ENCODE data around the gene ULK2. TPM values are rescaled to one million over a fixed set of nuclear protein-coding genes. Genes with fewer than 3 reads are reported as not detected.
A peak's percentile ranks its signal among the peaks of the same experiment; 100 is the strongest.

The ULK2 gene
- total RNA-seq, 1 experiment from 2014 or later, result 12.7 TPM

DNA sequence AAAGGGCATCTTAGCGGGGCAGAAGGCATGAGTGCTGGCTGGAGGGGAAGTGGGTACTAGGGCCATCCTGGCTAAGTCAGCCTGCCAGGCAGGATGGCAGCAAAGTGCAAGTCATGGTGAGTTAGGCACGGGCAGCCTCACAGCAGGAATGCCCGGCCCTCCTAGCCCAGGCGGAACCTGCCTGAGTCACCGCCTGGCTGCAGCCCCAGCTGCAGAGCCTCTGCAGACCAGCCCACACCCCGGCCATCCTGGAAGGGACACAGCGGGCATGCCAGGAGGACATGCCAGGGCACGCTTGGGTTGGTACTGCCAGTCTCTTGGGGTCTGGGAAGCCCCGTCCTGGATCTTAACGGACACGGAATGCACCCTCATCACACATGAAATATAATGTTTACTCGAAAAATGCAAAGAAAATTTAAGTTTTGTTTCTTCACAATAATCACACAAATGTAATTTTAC lies 114.7 kb downstream of the ULK2 start (continued):
- TF ChIP-seq, protein P1, sequence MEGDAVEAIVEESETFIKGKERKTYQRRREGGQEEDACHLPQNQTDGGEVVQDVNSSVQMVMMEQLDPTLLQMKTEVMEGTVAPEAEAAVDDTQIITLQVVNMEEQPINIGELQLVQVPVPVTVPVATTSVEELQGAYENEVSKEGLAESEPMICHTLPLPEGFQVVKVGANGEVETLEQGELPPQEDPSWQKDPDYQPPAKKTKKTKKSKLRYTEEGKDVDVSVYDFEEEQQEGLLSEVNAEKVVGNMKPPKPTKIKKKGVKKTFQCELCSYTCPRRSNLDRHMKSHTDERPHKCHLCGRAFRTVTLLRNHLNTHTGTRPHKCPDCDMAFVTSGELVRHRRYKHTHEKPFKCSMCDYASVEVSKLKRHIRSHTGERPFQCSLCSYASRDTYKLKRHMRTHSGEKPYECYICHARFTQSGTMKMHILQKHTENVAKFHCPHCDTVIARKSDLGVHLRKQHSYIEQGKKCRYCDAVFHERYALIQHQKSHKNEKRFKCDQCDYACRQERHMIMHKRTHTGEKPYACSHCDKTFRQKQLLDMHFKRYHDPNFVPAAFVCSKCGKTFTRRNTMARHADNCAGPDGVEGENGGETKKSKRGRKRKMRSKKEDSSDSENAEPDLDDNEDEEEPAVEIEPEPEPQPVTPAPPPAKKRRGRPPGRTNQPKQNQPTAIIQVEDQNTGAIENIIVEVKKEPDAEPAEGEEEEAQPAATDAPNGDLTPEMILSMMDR (IDR thresholded peaks at IDR 0.05 in 2 of 3, conservative IDR thresholded peaks at IDR 0.05 in 1 of 3; ENCODE audit: borderline replicate concordance in 1 of 3, insufficient read depth in 1 of 3, low read depth in 2 of 3, low read length in 2 of 3), result no peak
- TF ChIP-seq SRF (IDR thresholded peaks at IDR 0.05; ENCODE audit: low read depth) (no peak), YY1 (IDR thresholded peaks at IDR 0.05; ENCODE audit: extremely low read depth, insufficient replicate concordance, low read depth, low read length) (peak; percentile 50), POLR2A (IDR thresholded peaks at IDR 0.05; ENCODE audit: borderline replicate concordance, extremely low read depth, insufficient read depth, insufficient read length) (no peak), JUND (IDR thresholded peaks at IDR 0.05) (peak; percentile 83), EZH2phosphoT487 (IDR thresholded peaks at IDR 0.05; ENCODE audit: borderline replicate concordance) (no peak), FOSL1 (IDR thresholded peaks at IDR 0.05; ENCODE audit: low read depth) (peak; percentile 68)

DNA sequence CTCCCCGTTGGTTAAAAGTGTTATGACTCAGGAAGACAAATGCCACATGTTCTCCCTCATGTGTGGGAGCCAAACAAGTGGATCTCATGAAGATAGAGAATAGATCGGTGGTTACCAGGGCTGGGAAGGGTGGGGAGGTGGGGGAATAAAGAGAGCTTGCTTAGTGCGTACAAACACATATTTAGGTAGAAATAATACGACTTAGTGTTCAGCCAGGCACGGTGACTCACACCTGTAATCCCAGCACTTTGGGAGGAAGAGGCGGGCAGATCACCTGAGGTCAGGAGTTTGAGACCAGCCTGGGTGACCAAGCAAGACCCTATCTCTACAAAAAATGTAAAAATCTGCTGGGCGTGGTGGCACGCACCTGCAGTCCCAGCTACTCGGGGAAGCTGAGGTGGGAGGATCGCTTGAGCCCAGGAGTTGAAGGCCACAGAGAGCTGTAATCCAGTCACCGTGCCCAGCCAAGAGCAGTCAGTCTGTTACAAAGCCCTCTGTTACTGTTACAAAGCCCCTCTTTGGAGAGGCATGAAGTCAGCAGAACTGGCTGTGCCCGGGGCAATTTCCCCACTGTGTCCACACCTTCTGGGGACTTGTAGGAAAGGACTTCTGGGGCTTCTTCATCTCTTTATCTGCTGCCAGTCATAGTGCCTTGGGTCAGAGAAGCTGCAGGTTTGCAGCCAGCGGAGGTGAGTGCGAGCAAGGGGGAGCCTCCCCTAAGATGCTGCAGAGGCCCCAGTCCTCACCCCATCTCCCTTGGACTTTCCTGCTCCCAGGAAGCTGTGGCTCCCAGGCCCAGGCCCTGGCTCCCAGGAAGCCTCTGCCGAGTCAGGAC lies 115.3 kb downstream of the ULK2 start:
- BruUV-seq (replicated peaks), result TSS peak; percentile 89
- Histone ChIP-seq H3K4me2 (ENCODE audit: low read length) (peak overlapping the region; percentile 71), H3K4me3 (replicated peaks in 1 of 2; ENCODE audit: low read depth in 1 of 2, low read length in 2 of 2) (peak overlapping the region; percentile 15 to 34)

More for the DNA sequence above, 115.3 kb downstream of the ULK2 start:
- H3K36me3 ChIP-seq (ENCODE audit: control insufficient read depth in 1 of 2, insufficient read depth in 2 of 2, low read length in 2 of 2), result no peaks in the 10 kb centered on the region
- H3K9me3 ChIP-seq (ENCODE audit: control insufficient read depth in 1 of 2, insufficient read depth in 1 of 2, low read depth in 1 of 2, low read length in 2 of 2), result no peaks in the 10 kb centered on the region
- no peaks in the 10 kb centered on the region for H3K27me3 ChIP-seq (ENCODE audit: insufficient read depth, low read length)
- intact Hi-C loops (cut with micrococcal nuclease), result loop anchor here (5.0 kb wide), 4 partner anchors 105 to 390 kb away; partner anchors contain the start of genes ALDH3A2, B9D1 and MAPK7
- H3K4me1 ChIP-seq (ENCODE audit: control insufficient read depth in 1 of 2, insufficient read depth in 2 of 2, low read length in 2 of 2), result peaks cover 38 to 47% of the 10 kb centered on the region in 2 experiments
- ATAC-seq (peak; percentile 45), DNase-seq (ENCODE audit: low read depth, low spot score) (no peak)
- H3K9ac ChIP-seq (ENCODE audit: low read length), result peak overlapping the region; percentile 64
- H2AFZ ChIP-seq (ENCODE audit: low read depth, low read length, poor library complexity, severe bottlenecking), result peak overlapping the region; percentile 52
- H3K9me2 ChIP-seq (ENCODE audit: insufficient read depth), result no peaks in the 10 kb centered on the region
- TF ChIP-seq ZFX (IDR thresholded peaks at IDR 0.05) (no peak), ELF1 (IDR thresholded peaks at IDR 0.05; ENCODE audit: borderline replicate concordance, low read depth) (no peak), JUND (IDR thresholded peaks at IDR 0.05) (no peak)
- TF ChIP-seq, protein P2, sequence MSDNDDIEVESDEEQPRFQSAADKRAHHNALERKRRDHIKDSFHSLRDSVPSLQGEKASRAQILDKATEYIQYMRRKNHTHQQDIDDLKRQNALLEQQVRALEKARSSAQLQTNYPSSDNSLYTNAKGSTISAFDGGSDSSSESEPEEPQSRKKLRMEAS (IDR thresholded peaks at IDR 0.05), result peak; percentile 60; the same call in 1 of the 2 replicates
- ChIA-PET POLR2A (interaction anchor here (0.8 to 3.2 kb wide), 6 partner anchors 9 to 374 kb away, joined by 3 to 16 read pairs (median 6); partner anchors contain the start of genes ALDH3A2 and MAPK7), CTCF (interaction anchor here (0.8 to 4.2 kb wide), 6 partner anchors 8 to 239 kb away, joined by 3 to 40 read pairs (median 10); partner anchors contain the start of gene ALDH3A2), RAD21 (ENCODE audit: low non-redundant PET in 1 of 2, low total read pairs in 2 of 2, uncharacterized antibody in 2 of 2, unreplicated experiment in 2 of 2) (interaction anchor here (1.8 to 2.2 kb wide), 3 partner anchors 10 to 104 kb away, joined by 4 to 9 read pairs (median 5); partner anchors contain the start of gene ALDH3A2 (in 1 of the 2))
- peak overlapping the region; percentile 90 for H3K27ac ChIP-seq (ENCODE audit: low read depth, low read length)
- no peaks in the 10 kb centered on the region for H3K79me2 ChIP-seq (ENCODE audit: insufficient read depth, low read length)
- no peaks in the 10 kb centered on the region for H4K20me1 ChIP-seq (ENCODE audit: insufficient read depth)
